ENCODE results near the gene DUSP28. TPM values are rescaled to one million over a fixed set of nuclear protein-coding genes. Genes with fewer than 3 reads are reported as not detected.

The DUSP28 gene
- total RNA-seq, 4 donors from 2014 or later = 3.3 to 5.5 (median 4.7) TPM

GRCh38 chr2:240602266-240603050, 42.3 kb downstream of the DUSP28 start:
- no peak for TF ChIP-seq CTCF (IDR thresholded peaks at IDR 0.05)
- no peak for DNase-seq (ENCODE audit: low spot score)
- ATAC-seq (ENCODE audit: low FRiP score) = no peak

- TF ChIP-seq CTCF (IDR thresholded peaks at IDR 0.05) = no peak
- ATAC-seq (ENCODE audit: low FRiP score) (peak; percentile 17), DNase-seq (ENCODE audit: low spot score) (no peak)
These were observed 43.1 kb downstream of the DUSP28 start for GRCh38 chr2:240603081-240603835.

- DNase-seq (ENCODE audit: low spot score) = no peak
- ATAC-seq (ENCODE audit: low FRiP score) = no peak
- TF ChIP-seq CTCF (IDR thresholded peaks at IDR 0.05) = no peak
These were observed 43.7 kb downstream of the DUSP28 start for GRCh38 chr2:240603846-240604245.

GRCh38 chr2:240604291-240604938, 44.3 kb downstream of the DUSP28 start:
- ATAC-seq (ENCODE audit: low FRiP score) (peak; percentile 46), DNase-seq (ENCODE audit: low spot score) (no peak)
- TF ChIP-seq CTCF (IDR thresholded peaks at IDR 0.05) = no peak

- TF ChIP-seq CTCF (IDR thresholded peaks at IDR 0.05) = no peak
- no peak for DNase-seq (ENCODE audit: low spot score)
- ATAC-seq (ENCODE audit: low FRiP score) = no peak
These were observed 45.0 kb downstream of the DUSP28 start for GRCh38 chr2:240604939-240605716.

- no peak for TF ChIP-seq CTCF (IDR thresholded peaks at IDR 0.05)
- DNase-seq (ENCODE audit: low spot score) = no peak
These were observed 45.9 kb downstream of the DUSP28 start for GRCh38 chr2:240605867-240606743.

More at GRCh38 chr2:240605867-240606743, 45.9 kb downstream of the DUSP28 start:
- ATAC-seq (ENCODE audit: low FRiP score) = no peak
